Measurements from ENCODE around the gene CENPP.

Gene CENPP

GRCh38 chr9:92480986-92481633 is 155.4 kb downstream of the CENPP start:
- no peak for DNase-seq (ENCODE audit: low read depth)

- DNase-seq (ENCODE audit: low read depth) = no peak
Observed at GRCh38 chr9:92482329-92482728, 156.6 kb downstream of the CENPP start, which contains the start of gene ASPN. Gene ASPN, minus strand, starts transcription at chr9:92482506.

- no peak for DNase-seq (ENCODE audit: low read depth)
Observed at GRCh38 chr9:92482805-92483204, 157.1 kb downstream of the CENPP start.

GRCh38 chr9:92483627-92484545 is 158.1 kb downstream of the CENPP start:
- no peak for DNase-seq (ENCODE audit: low read depth)

GRCh38 chr9:92484563-92484962 is 158.8 kb downstream of the CENPP start:
- no peak for DNase-seq (ENCODE audit: low read depth)

- no peak for DNase-seq (ENCODE audit: low read depth)
Observed at GRCh38 chr9:92486371-92486770, 160.6 kb downstream of the CENPP start.

GRCh38 chr9:92488681-92489550 is 163.2 kb downstream of the CENPP start:
- no peak for DNase-seq (ENCODE audit: low read depth)

- DNase-seq (ENCODE audit: low read depth) = no peak
Observed at GRCh38 chr9:92492781-92493401, 167.1 kb downstream of the CENPP start.

GRCh38 chr9:92493749-92494387 is 168.1 kb downstream of the CENPP start:
- DNase-seq (ENCODE audit: low read depth) = no peak

GRCh38 chr9:92494856-92495255 is 169.1 kb downstream of the CENPP start:
- DNase-seq (ENCODE audit: low read depth) = no peak

- no peak for DNase-seq (ENCODE audit: low read depth)
Observed at GRCh38 chr9:92496396-92497176, 170.8 kb downstream of the CENPP start.

- no peak for DNase-seq (ENCODE audit: low read depth)
Observed at GRCh38 chr9:92499701-92500100, 173.9 kb downstream of the CENPP start.

GRCh38 chr9:92500725-92501124 is 175.0 kb downstream of the CENPP start:
- no peak for DNase-seq (ENCODE audit: low read depth)

- DNase-seq (ENCODE audit: low read depth) = no peak
Observed at GRCh38 chr9:92501671-92502393, 176.1 kb downstream of the CENPP start.

GRCh38 chr9:92503156-92503555 is 177.4 kb downstream of the CENPP start:
- no peak for DNase-seq (ENCODE audit: low read depth)

GRCh38 chr9:92504881-92505280 is 179.1 kb downstream of the CENPP start:
- no peak for DNase-seq (ENCODE audit: low read depth)

GRCh38 chr9:92506184-92506857 is 180.6 kb downstream of the CENPP start:
- peak; percentile 71 for DNase-seq (ENCODE audit: low read depth)

GRCh38 chr9:92507005-92507404 is 181.3 kb downstream of the CENPP start:
- no peak for DNase-seq (ENCODE audit: low read depth)

- DNase-seq (ENCODE audit: low read depth) = no peak
Observed at GRCh38 chr9:92507496-92507895, 181.7 kb downstream of the CENPP start.
